ENCODE measurements around the gene PAOX. TPM values are rescaled to one million over a fixed set of nuclear protein-coding genes. Genes with fewer than 3 reads are reported as not detected.

Gene PAOX
- total RNA-seq, 2 experiments from 2014 or later, result 2.4 to 3.5 TPM

Small RNA genes lying within 50 kb of the gene (microRNA-seq; reads per million reads assigned to microRNA genes)
- gene MIR3944 (ENCODE audit: borderline microRNAs expressed), result 0.84 reads per million

Other genes with a start within 250 kb of the PAOX start
- gene KNDC1, start 219.0 kb upstream of the PAOX start, total RNA-seq, result not detected
- not detected for gene UTF1, start 149.0 kb upstream of the PAOX start, total RNA-seq
- gene VENTX, start 141.4 kb upstream of the PAOX start, total RNA-seq, result not detected
- gene ADAM8, start 102.4 kb upstream of the PAOX start, total RNA-seq, result 10 to 100 TPM; 67.0 to 67.3 TPM
- gene TUBGCP2, start 70.4 kb upstream of the PAOX start, total RNA-seq, result 10 to 100 TPM; 74.4 to 79.1 TPM
- 10 to 100 TPM; 36.5 to 38.8 TPM for gene ZNF511, start 70.3 kb upstream of the PAOX start, total RNA-seq
- 1 to 10 TPM; 1.2 to 1.4 TPM for gene CALY, start 42.4 kb upstream of the PAOX start, total RNA-seq
- not detected for gene PRAP1, start 31.9 kb upstream of the PAOX start, total RNA-seq
- 1 to 10 TPM; 7.9 to 10.0 TPM for gene FUOM, start 21.2 kb upstream of the PAOX start, total RNA-seq
- 1 to 10 TPM; 7.9 to 8.5 TPM for gene ECHS1, start 5.9 kb upstream of the PAOX start, total RNA-seq
- gene MTG1, start 14.9 kb downstream of the PAOX start, total RNA-seq, result 10 to 100 TPM; 30.2 to 31.0 TPM
- gene SPRN, start 45.4 kb downstream of the PAOX start, total RNA-seq, result not detected
- 1 to 10 TPM; 3.4 to 3.7 TPM for gene SCART1, start 74.7 kb downstream of the PAOX start, total RNA-seq
- under 1 TPM; 0.73 to 0.83 TPM for gene CYP2E1, start 148.1 kb downstream of the PAOX start, total RNA-seq
- under 1 TPM in 1 of 2 experiments, not detected in 1; 0.28 TPM for gene SYCE1, start 186.3 kb downstream of the PAOX start, total RNA-seq
- gene FRG2B, start 247.5 kb downstream of the PAOX start, total RNA-seq, result not detected